NCI-H526 (cell line): Measurements from ENCODE around the gene RPL35A.
"Not testable (repeated sequence)": the region's sequence is repeated elsewhere in the genome, so short reads cannot be mapped to it uniquely, and the experiment has no call there.

Experiments
- DNase-seq, 2 experiments: peaks; one replicate each; lab custom pipeline; 2025; lab: John Stamatoyannopoulos, UW

Gene RPL35A

GRCh38 chr3:197949778-197950676, at the start of gene RPL35A:
Gene RPL35A (plus strand): TSS chr3:197950190. CDS start chr3:197950968, 778 bp downstream.
- peak; percentile 97 to 98 for DNase-seq

- no peak for DNase-seq
Measured at GRCh38 chr3:197901626-197902025, 48.4 kb upstream of the RPL35A start.

DNA sequence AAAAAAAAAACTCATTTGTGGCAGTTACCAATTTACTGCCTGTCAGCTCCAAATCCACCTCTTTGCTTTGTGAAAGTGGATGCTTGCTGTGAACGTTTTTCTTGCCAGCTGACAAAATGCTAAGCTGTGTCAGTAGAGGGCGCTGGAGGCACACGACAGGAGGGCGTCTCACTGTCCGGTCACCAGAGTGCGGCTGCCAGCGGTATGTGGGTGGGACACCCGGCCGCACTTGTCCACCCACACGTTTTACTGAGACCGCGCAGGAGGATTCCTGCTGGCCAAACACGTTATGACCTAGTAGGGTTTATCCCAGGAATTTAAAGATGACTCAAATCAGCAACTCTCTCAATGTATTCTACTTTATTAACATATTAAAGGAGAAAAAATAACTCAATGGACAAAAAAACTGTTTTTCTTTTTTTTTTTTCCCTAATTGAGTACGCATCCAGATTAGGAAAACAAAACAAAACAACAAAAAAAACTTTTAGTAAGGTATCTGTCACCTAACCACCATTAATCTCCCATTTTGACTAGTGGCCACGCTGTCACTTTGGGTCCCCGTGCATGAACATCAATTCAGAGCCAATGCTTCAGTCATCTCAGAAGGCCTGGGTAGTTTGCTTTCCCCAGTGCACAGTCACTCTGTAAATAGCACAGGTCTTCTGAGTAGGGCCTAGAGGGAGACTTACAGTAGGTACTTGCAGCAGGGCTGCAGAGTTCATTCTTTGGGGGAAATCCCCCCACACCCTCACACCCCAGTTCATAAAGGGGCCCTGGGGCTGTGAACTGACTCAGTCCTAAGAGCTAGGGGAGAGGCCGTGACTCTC, 43.8 kb upstream of the RPL35A start:
- peak; percentile 58 to 89 for DNase-seq

DNA sequence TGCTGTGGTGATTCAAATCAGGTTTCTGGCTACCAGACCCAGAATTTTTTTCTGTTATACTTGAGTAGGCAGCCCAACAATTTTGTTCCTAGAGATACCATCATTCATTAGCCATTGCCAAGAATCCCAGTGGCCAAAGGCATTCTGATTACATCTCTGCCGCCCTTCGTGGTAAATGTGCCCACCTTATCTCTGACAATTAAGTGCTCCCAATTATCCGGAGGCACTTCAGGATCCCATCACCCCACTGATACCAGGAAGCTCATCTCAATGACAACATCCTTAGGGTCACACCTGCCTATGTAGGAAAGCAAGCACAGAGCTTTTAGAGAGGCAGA, 43.2 kb upstream of the RPL35A start:
- no peak for DNase-seq

- no peak for DNase-seq
Measured at GRCh38 chr3:197907196-197907595, 42.8 kb upstream of the RPL35A start.

GRCh38 chr3:197908550-197908949, 41.4 kb upstream of the RPL35A start:
- DNase-seq: not testable (repeated sequence)

GRCh38 chr3:197908957-197909701, 40.9 kb upstream of the RPL35A start:
- no peak for DNase-seq

- no peak for DNase-seq
Measured at GRCh38 chr3:197912741-197913476, 37.1 kb upstream of the RPL35A start.

DNA sequence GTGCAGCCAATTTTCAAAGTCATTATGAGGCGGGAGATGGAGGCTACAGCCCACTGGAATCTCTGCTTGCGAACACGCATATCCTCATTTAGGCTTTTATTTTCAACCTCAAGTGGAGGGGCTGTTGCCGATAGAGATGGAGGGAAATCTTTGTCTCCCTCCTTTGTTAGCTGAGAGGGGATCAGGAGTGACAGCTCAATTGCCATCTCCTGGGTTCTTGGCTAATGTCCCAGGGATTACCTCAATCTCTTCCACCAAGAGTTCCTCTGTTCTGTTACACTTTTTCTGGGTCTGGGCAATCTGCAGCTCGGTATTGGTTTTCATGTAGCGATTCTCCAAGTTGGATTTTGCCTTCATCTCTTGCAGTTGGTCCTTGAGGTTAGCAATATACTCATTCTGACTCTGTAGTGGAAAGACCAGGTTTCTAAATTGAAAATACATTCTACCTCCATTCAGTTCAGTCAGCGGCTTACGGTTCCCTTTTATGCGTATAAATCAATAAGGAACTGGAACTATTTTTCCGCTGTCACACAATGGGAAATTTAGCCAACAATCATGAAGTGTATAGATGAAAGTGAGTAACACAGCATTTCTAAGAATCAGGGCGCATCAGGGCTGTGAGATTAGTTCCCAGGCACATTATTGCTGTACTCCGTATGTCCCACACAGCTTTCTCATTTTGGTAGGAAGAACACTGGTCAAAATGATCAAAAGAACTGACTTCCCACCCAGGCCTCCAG, 36.2 kb upstream of the RPL35A start:
- DNase-seq: no peak

GRCh38 chr3:197921429-197922275, 28.3 kb upstream of the RPL35A start:
- DNase-seq: not testable (repeated sequence)

GRCh38 chr3:197926418-197926817, 23.6 kb upstream of the RPL35A start:
- peak in 1 of 2 experiments; percentile 26 for DNase-seq

DNA sequence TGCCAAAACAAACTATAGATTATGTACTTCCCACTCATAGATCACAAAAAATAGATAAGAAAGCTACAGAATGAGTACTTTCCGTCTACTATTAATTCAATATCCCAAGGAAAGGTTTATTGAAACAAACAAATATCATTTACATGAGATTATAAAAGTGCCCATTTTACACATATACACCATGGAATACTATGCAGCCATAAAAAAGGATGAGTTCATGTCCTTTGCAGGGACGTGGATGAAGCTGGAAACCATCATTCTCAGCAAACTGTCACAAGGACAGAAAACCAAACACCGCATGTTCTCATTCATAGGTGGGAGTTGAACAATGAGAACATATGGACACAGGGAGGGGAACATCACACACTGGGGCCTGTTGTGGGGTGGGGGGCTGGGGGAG, 22.4 kb upstream of the RPL35A start:
- DNase-seq: not testable (repeated sequence)

GRCh38 chr3:197936819-197937384, 13.1 kb upstream of the RPL35A start:
- no peak for DNase-seq

DNA sequence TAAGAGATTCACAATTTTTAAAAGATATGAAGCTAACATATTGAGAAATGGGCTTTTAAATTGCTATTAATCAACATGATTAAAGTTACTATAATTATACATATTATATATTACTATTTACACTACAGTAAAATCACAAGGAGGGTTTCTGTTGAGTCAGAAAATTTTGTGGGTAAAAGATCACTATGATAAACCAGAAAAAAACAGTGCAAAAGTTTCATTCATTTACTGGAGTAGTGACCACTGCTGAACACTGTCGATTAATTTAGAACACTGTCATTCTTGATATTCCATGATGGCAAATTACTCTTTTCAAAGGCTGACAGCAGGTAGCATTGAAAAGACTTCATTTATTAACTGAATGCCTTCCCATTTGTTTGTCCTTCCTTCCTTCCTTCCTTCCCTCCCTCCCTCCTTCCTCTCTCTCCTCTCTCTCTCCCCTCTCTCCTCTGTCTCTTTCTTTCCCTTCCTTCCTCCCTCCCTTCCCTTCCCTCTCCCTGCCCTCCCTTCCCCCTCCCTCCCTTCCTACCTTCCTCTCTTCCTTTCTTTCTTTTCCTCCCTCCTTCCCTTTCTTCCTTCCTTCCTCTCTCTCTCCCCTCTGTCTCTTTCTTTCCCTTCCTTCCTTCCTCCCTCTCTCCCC, 9.1 kb upstream of the RPL35A start:
- no peak for DNase-seq

- DNase-seq: peak; percentile 21 to 65
Measured at GRCh38 chr3:197942956-197943556, 6.9 kb upstream of the RPL35A start.

- DNase-seq: no peak
Measured at GRCh38 chr3:197949191-197949777, 706 bp upstream of the RPL35A start.

DNA sequence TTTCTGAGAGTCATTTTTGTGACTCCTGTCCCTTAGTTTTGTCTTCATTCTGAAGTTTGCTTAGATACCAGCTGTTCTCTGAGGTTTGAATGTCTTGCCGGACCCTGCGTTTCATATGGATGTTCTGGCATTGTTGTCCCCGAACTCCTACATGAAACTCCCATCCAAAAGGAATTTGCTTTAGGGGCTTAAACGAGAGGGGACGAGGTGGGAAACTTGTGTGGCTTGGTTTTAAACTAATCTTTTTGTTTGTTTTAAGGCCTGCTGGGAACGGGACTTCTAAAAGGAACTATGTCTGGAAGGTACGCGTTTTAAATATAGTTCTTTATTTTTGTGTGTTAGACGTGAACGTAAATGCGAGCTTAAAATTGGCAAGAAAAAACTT, 679 bp downstream of the RPL35A start:
- DNase-seq: no peak

- no peak for DNase-seq
Measured at GRCh38 chr3:197951392-197951990, 1.5 kb downstream of the RPL35A start.
